ENCODE results near the gene FGA.

FGA gene

GRCh38 chr4:154574311-154574710, 16.2 kb downstream of the FGA start:
- H3K27me3 ChIP-seq (ENCODE audit: control insufficient read depth, insufficient read depth, low read length) = no peaks in the 10 kb centered on the region
- no peaks in the 10 kb centered on the region for H3K9me3 ChIP-seq (ENCODE audit: control insufficient read depth, low read depth, low read length)
- H3K27ac ChIP-seq (ENCODE audit: low read length) = no peak overlapping the region
- no peaks in the 10 kb centered on the region for H3K36me3 ChIP-seq (ENCODE audit: control insufficient read depth, low read depth, low read length)
- no peak overlapping the region for H3K9ac ChIP-seq (ENCODE audit: low read length)
- no peak overlapping the region for H3K4me3 ChIP-seq (ENCODE audit: low read length)
- H3K4me1 ChIP-seq (ENCODE audit: control insufficient read depth, low read depth, low read length) = no peaks in the 10 kb centered on the region

- H3K27ac ChIP-seq (ENCODE audit: low read length) = no peak overlapping the region
- no peaks in the 10 kb centered on the region for H3K27me3 ChIP-seq (ENCODE audit: control insufficient read depth, insufficient read depth, low read length)
- no peak overlapping the region for H3K4me3 ChIP-seq (ENCODE audit: low read length)
- no peaks in the 10 kb centered on the region for H3K36me3 ChIP-seq (ENCODE audit: control insufficient read depth, low read depth, low read length)
- no peaks in the 10 kb centered on the region for H3K4me1 ChIP-seq (ENCODE audit: control insufficient read depth, low read depth, low read length)
- H3K9me3 ChIP-seq (ENCODE audit: control insufficient read depth, low read depth, low read length) = no peaks in the 10 kb centered on the region
- no peak overlapping the region for H3K9ac ChIP-seq (ENCODE audit: low read length)
These were observed 17.2 kb downstream of the FGA start for GRCh38 chr4:154573190-154573870.

GRCh38 chr4:154569584-154569983, 21.0 kb downstream of the FGA start:
- Histone ChIP-seq H3K4me1 (ENCODE audit: control insufficient read depth, low read depth, low read length) (no peaks in the 10 kb centered on the region), H3K9ac (ENCODE audit: low read length) (no peak overlapping the region), H3K4me3 (ENCODE audit: low read length) (no peak overlapping the region), H3K27me3 (ENCODE audit: control insufficient read depth, insufficient read depth, low read length) (no peaks in the 10 kb centered on the region), H3K36me3 (ENCODE audit: control insufficient read depth, low read depth, low read length) (no peaks in the 10 kb centered on the region), H3K27ac (ENCODE audit: low read length) (no peak overlapping the region), H3K9me3 (ENCODE audit: control insufficient read depth, low read depth, low read length) (no peaks in the 10 kb centered on the region)

GRCh38 chr4:154569028-154569427, 21.5 kb downstream of the FGA start:
- no peaks in the 10 kb centered on the region for H3K4me1 ChIP-seq (ENCODE audit: control insufficient read depth, low read depth, low read length)
- H3K4me3 ChIP-seq (ENCODE audit: low read length) = no peak overlapping the region
- H3K27me3 ChIP-seq (ENCODE audit: control insufficient read depth, insufficient read depth, low read length) = no peaks in the 10 kb centered on the region
- no peaks in the 10 kb centered on the region for H3K36me3 ChIP-seq (ENCODE audit: control insufficient read depth, low read depth, low read length)
- H3K9ac ChIP-seq (ENCODE audit: low read length) = no peak overlapping the region
- no peaks in the 10 kb centered on the region for H3K9me3 ChIP-seq (ENCODE audit: control insufficient read depth, low read depth, low read length)
- H3K27ac ChIP-seq (ENCODE audit: low read length) = no peak overlapping the region

GRCh38 chr4:154566639-154567204, 23.8 kb downstream of the FGA start:
- H3K4me1 ChIP-seq (ENCODE audit: control insufficient read depth, low read depth, low read length) = no peaks in the 10 kb centered on the region
- H3K27me3 ChIP-seq (ENCODE audit: control insufficient read depth, insufficient read depth, low read length) = no peaks in the 10 kb centered on the region
- no peaks in the 10 kb centered on the region for H3K36me3 ChIP-seq (ENCODE audit: control insufficient read depth, low read depth, low read length)
- H3K4me3 ChIP-seq (ENCODE audit: low read length) = no peak overlapping the region
- no peak overlapping the region for H3K9ac ChIP-seq (ENCODE audit: low read length)
- no peaks in the 10 kb centered on the region for H3K9me3 ChIP-seq (ENCODE audit: control insufficient read depth, low read depth, low read length)
- no peak overlapping the region for H3K27ac ChIP-seq (ENCODE audit: low read length)

- no peaks in the 10 kb centered on the region for H3K27me3 ChIP-seq (ENCODE audit: control insufficient read depth, insufficient read depth, low read length)
These were observed 24.8 kb downstream of the FGA start for GRCh38 chr4:154565704-154566103.

GRCh38 chr4:154564311-154564710, 26.2 kb downstream of the FGA start:
- H3K27me3 ChIP-seq (ENCODE audit: control insufficient read depth, insufficient read depth, low read length) = no peaks in the 10 kb centered on the region
- no peaks in the 10 kb centered on the region for H3K9me3 ChIP-seq (ENCODE audit: control insufficient read depth, low read depth, low read length)
- H3K4me1 ChIP-seq (ENCODE audit: control insufficient read depth, low read depth, low read length) = no peaks in the 10 kb centered on the region
- no peak overlapping the region for H3K27ac ChIP-seq (ENCODE audit: low read length)
- no peaks in the 10 kb centered on the region for H3K36me3 ChIP-seq (ENCODE audit: control insufficient read depth, low read depth, low read length)
- H3K9ac ChIP-seq (ENCODE audit: low read length) = no peak overlapping the region
- H3K4me3 ChIP-seq (ENCODE audit: low read length) = no peak overlapping the region

More at GRCh38 chr4:154565704-154566103, 24.8 kb downstream of the FGA start:
- H3K4me1 ChIP-seq (ENCODE audit: control insufficient read depth, low read depth, low read length) = no peaks in the 10 kb centered on the region
- no peak overlapping the region for H3K27ac ChIP-seq (ENCODE audit: low read length)
- no peak overlapping the region for H3K9ac ChIP-seq (ENCODE audit: low read length)
- H3K4me3 ChIP-seq (ENCODE audit: low read length) = no peak overlapping the region
- no peaks in the 10 kb centered on the region for H3K9me3 ChIP-seq (ENCODE audit: control insufficient read depth, low read depth, low read length)
- no peaks in the 10 kb centered on the region for H3K36me3 ChIP-seq (ENCODE audit: control insufficient read depth, low read depth, low read length)

GRCh38 chr4:154562697-154563254, 27.8 kb downstream of the FGA start, which contains the start of gene FGB:
Gene FGB, plus strand, starts transcription at chr4:154563011. Its CDS starts 8 bp downstream, at chr4:154563019.
- no peak within 1 kb of the TSS for H3K27ac ChIP-seq (ENCODE audit: low read length)

GRCh38 chr4:154560824-154561231, 29.7 kb downstream of the FGA start:
- no peaks in the 10 kb centered on the region for H3K27me3 ChIP-seq (ENCODE audit: control insufficient read depth, insufficient read depth, low read length)
- H3K9me3 ChIP-seq (ENCODE audit: control insufficient read depth, low read depth, low read length) = no peaks in the 10 kb centered on the region
- no peak overlapping the region for H3K4me3 ChIP-seq (ENCODE audit: low read length)
- H3K9ac ChIP-seq (ENCODE audit: low read length) = no peak overlapping the region
- H3K36me3 ChIP-seq (ENCODE audit: control insufficient read depth, low read depth, low read length) = no peaks in the 10 kb centered on the region
- no peaks in the 10 kb centered on the region for H3K4me1 ChIP-seq (ENCODE audit: control insufficient read depth, low read depth, low read length)
- no peak overlapping the region for H3K27ac ChIP-seq (ENCODE audit: low read length)

More at GRCh38 chr4:154562697-154563254, 27.8 kb downstream of the FGA start, which contains the start of gene FGB:
- no peaks in the 10 kb centered on the region for H3K9me3 ChIP-seq (ENCODE audit: control insufficient read depth, low read depth, low read length)
- no peaks in the 10 kb centered on the region for H3K27me3 ChIP-seq (ENCODE audit: control insufficient read depth, insufficient read depth, low read length)
- no peaks in the 10 kb centered on the region for H3K4me1 ChIP-seq (ENCODE audit: control insufficient read depth, low read depth, low read length)
- H3K9ac ChIP-seq (ENCODE audit: low read length) = no peak within 1 kb of the TSS
- H3K36me3 ChIP-seq (ENCODE audit: control insufficient read depth, low read depth, low read length) = no peaks in the 10 kb centered on the region
- H3K4me3 ChIP-seq (ENCODE audit: low read length) = no peak within 1 kb of the TSS

- H3K4me1 ChIP-seq (ENCODE audit: control insufficient read depth, low read depth, low read length) = no peaks in the 10 kb centered on the region
- no peak overlapping the region for H3K9ac ChIP-seq (ENCODE audit: low read length)
- H3K27me3 ChIP-seq (ENCODE audit: control insufficient read depth, insufficient read depth, low read length) = no peaks in the 10 kb centered on the region
- H3K9me3 ChIP-seq (ENCODE audit: control insufficient read depth, low read depth, low read length) = no peaks in the 10 kb centered on the region
- no peak overlapping the region for H3K27ac ChIP-seq (ENCODE audit: low read length)
- H3K36me3 ChIP-seq (ENCODE audit: control insufficient read depth, low read depth, low read length) = no peaks in the 10 kb centered on the region
- no peak overlapping the region for H3K4me3 ChIP-seq (ENCODE audit: low read length)
These were observed 30.1 kb downstream of the FGA start for GRCh38 chr4:154560419-154560801.

GRCh38 chr4:154559494-154560418, 30.8 kb downstream of the FGA start:
- Histone ChIP-seq H3K27ac (ENCODE audit: low read length) (no peak overlapping the region), H3K4me3 (ENCODE audit: low read length) (no peak overlapping the region), H3K36me3 (ENCODE audit: control insufficient read depth, low read depth, low read length) (no peaks in the 10 kb centered on the region), H3K9me3 (ENCODE audit: control insufficient read depth, low read depth, low read length) (no peaks in the 10 kb centered on the region), H3K4me1 (ENCODE audit: control insufficient read depth, low read depth, low read length) (no peaks in the 10 kb centered on the region), H3K27me3 (ENCODE audit: control insufficient read depth, insufficient read depth, low read length) (no peaks in the 10 kb centered on the region), H3K9ac (ENCODE audit: low read length) (no peak overlapping the region)
